ENCODE data around the gene C10orf105. TPM values are rescaled to one million over a fixed set of nuclear protein-coding genes. Genes with fewer than 3 reads are reported as not detected.

C10orf105 gene
- total and polyA plus RNA-seq, 2 of the 8 experiments (the other 6 are each of a cell fraction or from before 2014, with no cell fraction given) = 0.71 to 0.73 TPM

DNA sequence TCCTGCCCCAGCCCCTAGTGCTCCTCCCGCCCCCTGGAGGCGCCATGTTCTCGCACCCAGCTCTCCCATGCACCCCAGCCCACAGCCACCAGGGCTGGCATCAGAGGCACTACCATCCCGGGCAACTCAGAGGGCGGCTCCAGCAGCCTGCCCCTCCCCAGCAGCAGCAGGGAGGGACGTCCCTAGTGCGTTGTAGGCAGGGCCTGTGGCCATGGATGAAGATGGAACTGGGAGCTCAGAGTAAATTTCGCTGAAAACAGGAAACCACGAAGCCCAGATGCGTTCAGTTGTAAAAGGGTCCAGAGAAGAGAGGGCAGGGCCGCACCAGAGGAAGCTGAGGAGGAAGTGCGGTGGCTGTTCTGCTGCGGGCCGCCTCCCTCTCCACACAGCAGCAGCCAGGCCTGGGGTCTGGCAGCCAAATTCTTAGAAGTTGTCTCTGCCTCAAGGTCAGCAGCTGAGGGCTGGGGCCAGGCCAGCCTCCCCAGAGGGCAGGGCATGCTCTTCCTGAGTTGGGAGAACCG, 29.2 kb upstream of the C10orf105 start (continued):
- TF ChIP-seq, protein P1, sequence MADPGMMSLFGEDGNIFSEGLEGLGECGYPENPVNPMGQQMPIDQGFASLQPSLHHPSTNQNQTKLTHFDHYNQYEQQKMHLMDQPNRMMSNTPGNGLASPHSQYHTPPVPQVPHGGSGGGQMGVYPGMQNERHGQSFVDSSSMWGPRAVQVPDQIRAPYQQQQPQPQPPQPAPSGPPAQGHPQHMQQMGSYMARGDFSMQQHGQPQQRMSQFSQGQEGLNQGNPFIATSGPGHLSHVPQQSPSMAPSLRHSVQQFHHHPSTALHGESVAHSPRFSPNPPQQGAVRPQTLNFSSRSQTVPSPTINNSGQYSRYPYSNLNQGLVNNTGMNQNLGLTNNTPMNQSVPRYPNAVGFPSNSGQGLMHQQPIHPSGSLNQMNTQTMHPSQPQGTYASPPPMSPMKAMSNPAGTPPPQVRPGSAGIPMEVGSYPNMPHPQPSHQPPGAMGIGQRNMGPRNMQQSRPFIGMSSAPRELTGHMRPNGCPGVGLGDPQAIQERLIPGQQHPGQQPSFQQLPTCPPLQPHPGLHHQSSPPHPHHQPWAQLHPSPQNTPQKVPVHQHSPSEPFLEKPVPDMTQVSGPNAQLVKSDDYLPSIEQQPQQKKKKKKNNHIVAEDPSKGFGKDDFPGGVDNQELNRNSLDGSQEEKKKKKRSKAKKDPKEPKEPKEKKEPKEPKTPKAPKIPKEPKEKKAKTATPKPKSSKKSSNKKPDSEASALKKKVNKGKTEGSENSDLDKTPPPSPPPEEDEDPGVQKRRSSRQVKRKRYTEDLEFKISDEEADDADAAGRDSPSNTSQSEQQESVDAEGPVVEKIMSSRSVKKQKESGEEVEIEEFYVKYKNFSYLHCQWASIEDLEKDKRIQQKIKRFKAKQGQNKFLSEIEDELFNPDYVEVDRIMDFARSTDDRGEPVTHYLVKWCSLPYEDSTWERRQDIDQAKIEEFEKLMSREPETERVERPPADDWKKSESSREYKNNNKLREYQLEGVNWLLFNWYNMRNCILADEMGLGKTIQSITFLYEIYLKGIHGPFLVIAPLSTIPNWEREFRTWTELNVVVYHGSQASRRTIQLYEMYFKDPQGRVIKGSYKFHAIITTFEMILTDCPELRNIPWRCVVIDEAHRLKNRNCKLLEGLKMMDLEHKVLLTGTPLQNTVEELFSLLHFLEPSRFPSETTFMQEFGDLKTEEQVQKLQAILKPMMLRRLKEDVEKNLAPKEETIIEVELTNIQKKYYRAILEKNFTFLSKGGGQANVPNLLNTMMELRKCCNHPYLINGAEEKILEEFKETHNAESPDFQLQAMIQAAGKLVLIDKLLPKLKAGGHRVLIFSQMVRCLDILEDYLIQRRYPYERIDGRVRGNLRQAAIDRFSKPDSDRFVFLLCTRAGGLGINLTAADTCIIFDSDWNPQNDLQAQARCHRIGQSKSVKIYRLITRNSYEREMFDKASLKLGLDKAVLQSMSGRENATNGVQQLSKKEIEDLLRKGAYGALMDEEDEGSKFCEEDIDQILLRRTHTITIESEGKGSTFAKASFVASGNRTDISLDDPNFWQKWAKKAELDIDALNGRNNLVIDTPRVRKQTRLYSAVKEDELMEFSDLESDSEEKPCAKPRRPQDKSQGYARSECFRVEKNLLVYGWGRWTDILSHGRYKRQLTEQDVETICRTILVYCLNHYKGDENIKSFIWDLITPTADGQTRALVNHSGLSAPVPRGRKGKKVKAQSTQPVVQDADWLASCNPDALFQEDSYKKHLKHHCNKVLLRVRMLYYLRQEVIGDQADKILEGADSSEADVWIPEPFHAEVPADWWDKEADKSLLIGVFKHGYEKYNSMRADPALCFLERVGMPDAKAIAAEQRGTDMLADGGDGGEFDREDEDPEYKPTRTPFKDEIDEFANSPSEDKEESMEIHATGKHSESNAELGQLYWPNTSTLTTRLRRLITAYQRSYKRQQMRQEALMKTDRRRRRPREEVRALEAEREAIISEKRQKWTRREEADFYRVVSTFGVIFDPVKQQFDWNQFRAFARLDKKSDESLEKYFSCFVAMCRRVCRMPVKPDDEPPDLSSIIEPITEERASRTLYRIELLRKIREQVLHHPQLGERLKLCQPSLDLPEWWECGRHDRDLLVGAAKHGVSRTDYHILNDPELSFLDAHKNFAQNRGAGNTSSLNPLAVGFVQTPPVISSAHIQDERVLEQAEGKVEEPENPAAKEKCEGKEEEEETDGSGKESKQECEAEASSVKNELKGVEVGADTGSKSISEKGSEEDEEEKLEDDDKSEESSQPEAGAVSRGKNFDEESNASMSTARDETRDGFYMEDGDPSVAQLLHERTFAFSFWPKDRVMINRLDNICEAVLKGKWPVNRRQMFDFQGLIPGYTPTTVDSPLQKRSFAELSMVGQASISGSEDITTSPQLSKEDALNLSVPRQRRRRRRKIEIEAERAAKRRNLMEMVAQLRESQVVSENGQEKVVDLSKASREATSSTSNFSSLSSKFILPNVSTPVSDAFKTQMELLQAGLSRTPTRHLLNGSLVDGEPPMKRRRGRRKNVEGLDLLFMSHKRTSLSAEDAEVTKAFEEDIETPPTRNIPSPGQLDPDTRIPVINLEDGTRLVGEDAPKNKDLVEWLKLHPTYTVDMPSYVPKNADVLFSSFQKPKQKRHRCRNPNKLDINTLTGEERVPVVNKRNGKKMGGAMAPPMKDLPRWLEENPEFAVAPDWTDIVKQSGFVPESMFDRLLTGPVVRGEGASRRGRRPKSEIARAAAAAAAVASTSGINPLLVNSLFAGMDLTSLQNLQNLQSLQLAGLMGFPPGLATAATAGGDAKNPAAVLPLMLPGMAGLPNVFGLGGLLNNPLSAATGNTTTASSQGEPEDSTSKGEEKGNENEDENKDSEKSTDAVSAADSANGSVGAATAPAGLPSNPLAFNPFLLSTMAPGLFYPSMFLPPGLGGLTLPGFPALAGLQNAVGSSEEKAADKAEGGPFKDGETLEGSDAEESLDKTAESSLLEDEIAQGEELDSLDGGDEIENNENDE (IDR thresholded peaks at IDR 0.05; ENCODE audit: insufficient replicate concordance, low read length) = no peak
